ENCODE data around the gene NEU1. TPM values are rescaled to one million over a fixed set of nuclear protein-coding genes. Genes with fewer than 3 reads are reported as not detected.
"Not testable (repeated sequence)": the region's sequence is repeated elsewhere in the genome, so short reads cannot be mapped to it uniquely, and the experiment has no call there.

The NEU1 gene
- total and polyA plus RNA-seq, 8 donors, result 25.7 to 106 (median 29.4) TPM

GRCh38 chr6:31850765-31851484 lies 11.7 kb downstream of the NEU1 start:
- no peak for TF ChIP-seq CTCF (IDR thresholded peaks at IDR 0.05)
- DNase-seq (no peak), ATAC-seq (no peak)
- Histone ChIP-seq H3K36me3 (peaks cover 0 to 7% of the 10 kb centered on the region in 2 donors), H3K4me3 (no peak overlapping the region), H3K4me1 (no peaks in the 10 kb centered on the region), H3K27ac (no peak overlapping the region), H3K9me3 (no peaks in the 10 kb centered on the region), H3K27me3 (no peaks in the 10 kb centered on the region)
- intact Hi-C loops (cut with DNase I), result no loop called here

- H3K27ac ChIP-seq, result no peak overlapping the region
- H3K9me3 ChIP-seq, result no peaks in the 10 kb centered on the region
- intact Hi-C loops (cut with DNase I), result no loop called here
- TF ChIP-seq CTCF (IDR thresholded peaks at IDR 0.05), result no peak
- H3K36me3 ChIP-seq, result no peaks in the 10 kb centered on the region
- no peak for DNase-seq
- no peaks in the 10 kb centered on the region for H3K27me3 ChIP-seq
- no peak for ATAC-seq
- H3K4me3 ChIP-seq, result no peak overlapping the region
- H3K4me1 ChIP-seq, result no peaks in the 10 kb centered on the region
Measured at GRCh38 chr6:31847276-31847978, 15.2 kb downstream of the NEU1 start.

- no peak for TF ChIP-seq CTCF (IDR thresholded peaks at IDR 0.05)
Measured at GRCh38 chr6:31844507-31844906, 18.1 kb downstream of the NEU1 start.

GRCh38 chr6:31842053-31842452 lies 20.6 kb downstream of the NEU1 start:
- ATAC-seq, result no peak
- no peak for DNase-seq
- Histone ChIP-seq H3K27ac (no peak overlapping the region), H3K36me3 (peaks cover 0 to 53% of the 10 kb centered on the region in 2 donors), H3K27me3 (no peaks in the 10 kb centered on the region), H3K9me3 (no peaks in the 10 kb centered on the region), H3K4me3 (no peak overlapping the region), H3K4me1 (peaks cover 19 to 30% of the 10 kb centered on the region in 2 donors)
- TF ChIP-seq CTCF (IDR thresholded peaks at IDR 0.05), result no peak
- intact Hi-C loops (cut with DNase I), result no loop called here

More at GRCh38 chr6:31844507-31844906, 18.1 kb downstream of the NEU1 start:
- Histone ChIP-seq H3K36me3 (peaks cover 0 to 29% of the 10 kb centered on the region in 2 donors), H3K4me1 (peaks cover 0 to 6% of the 10 kb centered on the region in 2 donors), H3K27ac (no peak overlapping the region), H3K27me3 (no peaks in the 10 kb centered on the region), H3K9me3 (no peaks in the 10 kb centered on the region), H3K4me3 (no peak overlapping the region)
- ATAC-seq, result peak; percentile 59
- no peak for DNase-seq
- intact Hi-C loops (cut with DNase I), result no loop called here

- H3K27ac ChIP-seq; H3K27me3 ChIP-seq; ATAC-seq; intact Hi-C loops (cut with DNase I); H3K4me3 ChIP-seq; DNase-seq; H3K9me3 ChIP-seq: not testable (repeated sequence)
- Histone ChIP-seq H3K4me1 (peaks cover 31 to 48% of the 10 kb centered on the region in 2 donors), H3K36me3 (peaks cover 0 to 57% of the 10 kb centered on the region in 2 donors)
Measured at GRCh38 chr6:31839779-31840126, 22.9 kb downstream of the NEU1 start.

Data from left lung (tissue), 10 donors.